ENCODE results near the gene SIAH2.

GRCh38 chr3:150747886-150748683, 14.9 kb downstream of the SIAH2 start:
- TF ChIP-seq CTCF (IDR thresholded peaks at IDR 0.05; ENCODE audit: control extremely low read depth in 1 of 3, insufficient read depth in 1 of 3, low read depth in 1 of 3, low read length in 3 of 3) = no peak
- TF ChIP-seq POLR2A (IDR thresholded peaks at IDR 0.05; ENCODE audit: control extremely low read depth in 1 of 2, low read depth in 2 of 2, low read length in 2 of 2) = no peak
- no peak for TF ChIP-seq ATF2 (IDR thresholded peaks at IDR 0.05; ENCODE audit: low read length)
- TF ChIP-seq MAFK (IDR thresholded peaks at IDR 0.05; ENCODE audit: low read depth, low read length) = no peak
- TF ChIP-seq ATF3 (IDR thresholded peaks at IDR 0.05; ENCODE audit: insufficient read depth, low read depth, low read length) = no peak
- TF ChIP-seq SP1 (IDR thresholded peaks at IDR 0.05; ENCODE audit: low read depth, low read length) = no peak
- TF ChIP-seq EZH2 (IDR thresholded peaks at IDR 0.05; ENCODE audit: low read depth, low read length, severe bottlenecking) = no peak
- TF ChIP-seq NANOG (IDR thresholded peaks at IDR 0.05; ENCODE audit: insufficient read depth, low read depth, low read length, poor library complexity, severe bottlenecking) = no peak
- no peak for TF ChIP-seq RFX5 (IDR thresholded peaks at IDR 0.05; ENCODE audit: borderline replicate concordance, low read depth, low read length)
- TF ChIP-seq RNF2 (IDR thresholded peaks at IDR 0.05; ENCODE audit: borderline replicate concordance, low read depth, low read length, missing control alignments, poor library complexity, severe bottlenecking) = no peak
- TF ChIP-seq CEBPB (IDR thresholded peaks at IDR 0.05; ENCODE audit: low read depth, low read length) = no peak
- TF ChIP-seq TAF1 (IDR thresholded peaks at IDR 0.05; ENCODE audit: low read depth, low read length) = no peak
- no peak for TF ChIP-seq RXRA (IDR thresholded peaks at IDR 0.05; ENCODE audit: insufficient read depth, low read depth, low read length)
